GM23338 (cell line): Measurements from ENCODE around the gene OPN4. TPM values are rescaled to one million over a fixed set of nuclear protein-coding genes. Genes with fewer than 3 reads are reported as not detected.

Experiments
- ATAC-seq: fragments of 200-7000 bp; cut with Tn5 transposase; 3 replicates; pipeline ENCODE4 v1.9.1; 2020
- DNase-seq: peaks from one replicate; pipeline ENCODE4 v3.0.0-alpha.2; 2015; ENCODE audit warnings: low spot score
- H2AFZ ChIP-seq: fragments of 200-600 bp; sonication (generic); 2 replicates; pipeline ENCODE4 v1.8.0; 2016; ENCODE audit warnings: antibody characterized with exemption, mild to moderate bottlenecking, moderate library complexity
- H3F3A ChIP-seq: fragments of 200-600 bp; sonication (generic); replicated peaks from 2 replicates; pipeline ENCODE4 v1.8.0; 2017; ENCODE audit warnings: antibody characterized with exemption, mixed run types, low read depth
- H3K27ac ChIP-seq: fragments of 200-600 bp; sonication (generic); 2 replicates; pipeline ENCODE4 v1.6.1; 2016; ENCODE audit warnings: low read depth
- H3K27me3 ChIP-seq: fragments of 200-600 bp; sonication (generic); 2 replicates; pipeline ENCODE4 v1.8.0; 2016; ENCODE audit warnings: mild to moderate bottlenecking, mixed run types, moderate library complexity; ENCODE audit not compliant: insufficient read depth
- H3K36me3 ChIP-seq: fragments of 200-600 bp; sonication (generic); 2 replicates; pipeline ENCODE4 v1.8.0; 2016; ENCODE audit warnings: mild to moderate bottlenecking; ENCODE audit not compliant: insufficient read depth
- H3K4me1 ChIP-seq: fragments of 200-600 bp; sonication (generic); 2 replicates; pipeline ENCODE4 v1.8.0; 2016; ENCODE audit warnings: mild to moderate bottlenecking, moderate library complexity; ENCODE audit not compliant: insufficient read depth
- H3K4me2 ChIP-seq: fragments of 200-600 bp; sonication (generic); 2 replicates; pipeline ENCODE4 v1.7.1; 2017; ENCODE audit warnings: mixed run types
- H3K4me3 ChIP-seq: fragments of 200-600 bp; sonication (generic); 2 replicates; pipeline ENCODE4 v1.6.1; 2016; ENCODE audit warnings: mixed run types
- H3K79me2 ChIP-seq: fragments of 200-600 bp; sonication (generic); replicated peaks from 2 replicates; pipeline ENCODE4 v1.8.0; 2017; ENCODE audit warnings: mild to moderate bottlenecking; ENCODE audit not compliant: insufficient read depth
- H3K9me2 ChIP-seq: fragments of 200-600 bp; sonication (generic); 2 replicates; pipeline ENCODE4 v1.8.0; 2017; ENCODE audit not compliant: insufficient read depth
- H4K20me1 ChIP-seq: fragments of 200-600 bp; sonication (generic); replicated peaks from 2 replicates; pipeline ENCODE4 v1.8.0; 2017; ENCODE audit warnings: mild to moderate bottlenecking; ENCODE audit not compliant: insufficient read depth
- H3K27ac Mint-ChIP-seq: 2 replicates; pipeline ENCODE4 v1.8.0; 2020; ENCODE audit warnings: inconsistent platforms, mild to moderate bottlenecking, moderate library complexity, mixed read lengths
- H3K27me3 Mint-ChIP-seq: 3 replicates; pipeline ENCODE4 v1.8.0; 2022; ENCODE audit warnings: low read depth, mild to moderate bottlenecking, moderate library complexity, mixed read lengths, inconsistent platforms; ENCODE audit not compliant: insufficient read depth, poor library complexity
- H3K36me3 Mint-ChIP-seq: 3 replicates; pipeline ENCODE4 v1.8.0; 2021; ENCODE audit warnings: low read depth, mild to moderate bottlenecking, inconsistent platforms, moderate library complexity, mixed read lengths
- H3K4me1 Mint-ChIP-seq: 3 replicates; pipeline ENCODE4 v1.8.0; 2020; ENCODE audit warnings: mild to moderate bottlenecking, inconsistent platforms, mixed read lengths
- H3K4me3 Mint-ChIP-seq: 3 replicates; pipeline ENCODE4 v1.8.0; 2021; ENCODE audit warnings: moderate library complexity, mild to moderate bottlenecking, inconsistent platforms, mixed read lengths
- H3K9me3 Mint-ChIP-seq: 3 replicates; pipeline ENCODE4 v1.8.0; 2020; ENCODE audit warnings: moderate library complexity, mild to moderate bottlenecking, inconsistent platforms, mixed read lengths
- CREB1 ChIP-seq: fragments of 250-450 bp; sonication (Bioruptor Pico); IDR thresholded peaks from 2 replicates; pipeline ENCODE4 v1.5.0; 2020; ENCODE audit warnings: low read depth, mild to moderate bottlenecking, moderate library complexity
- JUNB ChIP-seq: IDR thresholded peaks from one replicate; pipeline ENCODE4 v1.6.1; 2016; ENCODE audit warnings: antibody characterized with exemption; ENCODE audit not compliant: unreplicated experiment
- STAT1 ChIP-seq: IDR thresholded peaks from one replicate; pipeline ENCODE4 v1.6.1; 2016; ENCODE audit warnings: antibody characterized with exemption; ENCODE audit not compliant: unreplicated experiment
- ZNF114 ChIP-seq: fragments of 250-450 bp; sonication (Bioruptor Pico); IDR thresholded peaks from 2 replicates; pipeline ENCODE4 v1.5.0; 2020; ENCODE audit warnings: mild to moderate bottlenecking, moderate library complexity
- ZNF331 ChIP-seq: fragments of 250-450 bp; sonication (Bioruptor Pico); IDR thresholded peaks from 2 replicates; pipeline ENCODE4 v1.5.0; 2020; ENCODE audit warnings: low read depth, mild to moderate bottlenecking, moderate library complexity
- polyA plus RNA-seq: library from polyadenylated mRNA; unstranded; fragments of >200 nt; fragmentation: Nextera tagmentation; extraction: Ambion mirVana; gene quantifications from 2 replicates; pipeline ENCODE4 v1.2.1, GENCODE V29; 2016
- total RNA-seq: library from RNA; depleted of rRNA; stranded (reverse); fragments of >200 nt; shearing (Covaris generic); gene quantifications from 2 replicates; pipeline ENCODE4 v1.2.3, GENCODE V29; 2014
- TF ChIP-seq, protein P1 (sequence below), 2 experiments: fragments of 200-600 bp in 1 of 2; sonication (generic) in 1 of 2; conservative IDR thresholded peaks; 2 replicates each; pipeline versions ENCODE4 v1.5.1 to v1.6.1; 2016 to 2017; ENCODE audit warnings: antibody characterized with exemption in 2 of 2, low read depth in 2 of 2, mild to moderate bottlenecking in 2 of 2, moderate library complexity in 1 of 2
- TF ChIP-seq, protein P2 (sequence below): fragments of 250-450 bp; sonication (Bioruptor Pico); IDR thresholded peaks from 2 replicates; pipeline ENCODE4 v1.5.0; 2020; ENCODE audit warnings: mild to moderate bottlenecking, moderate library complexity

The OPN4 gene
- total and polyA plus RNA-seq, 2 experiments from 2014 or later = not detected

DNA sequence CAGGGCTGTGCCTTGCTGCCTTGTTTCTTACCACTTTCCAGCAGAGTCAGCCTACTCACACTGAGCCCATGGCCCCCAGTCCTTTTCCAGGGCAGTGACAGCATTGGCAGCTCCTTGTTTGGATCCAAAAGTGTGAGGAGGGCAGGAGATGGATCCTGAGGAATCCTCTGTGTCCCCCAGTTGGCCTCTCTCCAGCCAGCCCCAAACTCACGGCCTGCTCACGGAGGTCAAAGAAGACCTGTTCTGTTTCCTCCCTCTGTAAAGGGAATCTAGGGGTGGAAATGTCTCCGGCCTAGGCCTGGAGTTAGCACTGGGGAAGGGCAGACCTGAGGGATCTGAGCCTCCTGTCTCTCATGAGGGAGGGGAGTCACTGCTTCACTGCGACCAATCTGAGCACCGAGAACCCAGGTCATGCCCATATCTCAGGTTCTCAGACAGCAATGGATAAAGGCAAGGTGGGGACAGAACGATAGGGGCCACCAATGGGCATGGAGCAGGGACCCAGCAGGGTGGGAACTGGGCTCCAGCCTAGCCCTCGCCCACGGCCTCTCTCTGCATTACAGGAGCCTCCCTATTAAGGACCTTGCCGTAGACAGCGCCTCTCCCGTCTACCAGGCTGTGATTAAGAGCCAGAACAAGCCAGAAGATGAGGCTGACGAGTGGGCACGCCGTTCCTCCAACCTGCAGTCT is 37.1 kb downstream of the OPN4 start:
- peaks cover 16% of the 10 kb centered on the region for H3K4me1 ChIP-seq
- no peak overlapping the region for H3K4me3 Mint-ChIP-seq
- H4K20me1 ChIP-seq = no peaks in the 10 kb centered on the region
- H3K9me3 Mint-ChIP-seq = no peaks in the 10 kb centered on the region
- H3K4me2 ChIP-seq = no peak overlapping the region
- H2AFZ ChIP-seq = no peak overlapping the region
- H3K4me3 ChIP-seq = no peak overlapping the region
- 0 out of 2 replicates have a peak, but pooled peaks cover 3% of the 10 kb centered on the region for H3F3A ChIP-seq
- H3K9me2 ChIP-seq = no peaks in the 10 kb centered on the region
- no peaks in the 10 kb centered on the region for H3K79me2 ChIP-seq
- H3K27ac Mint-ChIP-seq = no peak overlapping the region
- ATAC-seq (no peak), DNase-seq (no peak)
- no peaks in the 10 kb centered on the region for H3K36me3 Mint-ChIP-seq
- H3K4me1 Mint-ChIP-seq = peaks cover 43% of the 10 kb centered on the region
- TF ChIP-seq STAT1 (no peak), JUNB (no peak), ZNF331 (CRISPR knock-in tag) (no peak), ZNF114 (no peak)
- TF ChIP-seq, protein P1, sequence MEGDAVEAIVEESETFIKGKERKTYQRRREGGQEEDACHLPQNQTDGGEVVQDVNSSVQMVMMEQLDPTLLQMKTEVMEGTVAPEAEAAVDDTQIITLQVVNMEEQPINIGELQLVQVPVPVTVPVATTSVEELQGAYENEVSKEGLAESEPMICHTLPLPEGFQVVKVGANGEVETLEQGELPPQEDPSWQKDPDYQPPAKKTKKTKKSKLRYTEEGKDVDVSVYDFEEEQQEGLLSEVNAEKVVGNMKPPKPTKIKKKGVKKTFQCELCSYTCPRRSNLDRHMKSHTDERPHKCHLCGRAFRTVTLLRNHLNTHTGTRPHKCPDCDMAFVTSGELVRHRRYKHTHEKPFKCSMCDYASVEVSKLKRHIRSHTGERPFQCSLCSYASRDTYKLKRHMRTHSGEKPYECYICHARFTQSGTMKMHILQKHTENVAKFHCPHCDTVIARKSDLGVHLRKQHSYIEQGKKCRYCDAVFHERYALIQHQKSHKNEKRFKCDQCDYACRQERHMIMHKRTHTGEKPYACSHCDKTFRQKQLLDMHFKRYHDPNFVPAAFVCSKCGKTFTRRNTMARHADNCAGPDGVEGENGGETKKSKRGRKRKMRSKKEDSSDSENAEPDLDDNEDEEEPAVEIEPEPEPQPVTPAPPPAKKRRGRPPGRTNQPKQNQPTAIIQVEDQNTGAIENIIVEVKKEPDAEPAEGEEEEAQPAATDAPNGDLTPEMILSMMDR (conservative IDR thresholded peaks at IDR 0.05; ENCODE audit: low read depth in 2 of 2) = no peak
- H3K27me3 Mint-ChIP-seq = peaks cover 19% of the 10 kb centered on the region
- H3K27me3 ChIP-seq = no peaks in the 10 kb centered on the region
- no peak overlapping the region for H3K27ac ChIP-seq
- H3K36me3 ChIP-seq = no peaks in the 10 kb centered on the region

DNA sequence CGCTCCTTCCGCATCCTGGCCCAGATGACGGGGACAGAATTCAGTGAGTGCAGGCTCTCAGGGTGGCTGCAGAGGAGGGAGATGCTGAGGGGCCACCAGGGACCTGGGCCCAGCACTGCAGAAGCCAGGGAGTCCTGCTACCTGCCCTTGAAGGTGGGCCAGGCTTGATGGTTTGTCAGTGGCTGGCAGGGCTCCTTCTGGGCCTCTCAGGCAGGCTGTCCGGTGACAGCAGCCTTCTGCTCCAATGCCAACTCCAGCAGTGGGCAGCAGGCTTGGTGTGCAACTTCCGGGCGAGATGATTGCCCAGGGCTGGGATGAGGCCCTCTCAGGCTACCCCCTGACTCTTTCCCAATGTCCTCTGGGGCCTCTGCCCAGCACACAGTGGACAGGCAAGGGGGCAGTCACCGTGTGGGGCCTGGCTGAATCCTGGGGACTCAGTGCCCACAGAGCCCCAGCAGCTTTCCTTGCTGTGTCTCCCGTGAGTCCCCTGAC is 37.7 kb downstream of the OPN4 start:
- Histone ChIP-seq H3K9me2 (no peaks in the 10 kb centered on the region), H3K4me1 (peaks cover 16% of the 10 kb centered on the region), H3K27me3 (no peaks in the 10 kb centered on the region), H3K36me3 (no peaks in the 10 kb centered on the region), H4K20me1 (no peaks in the 10 kb centered on the region), H3K4me2 (no peak overlapping the region), H3K79me2 (no peaks in the 10 kb centered on the region), H3K4me3 (no peak overlapping the region), H2AFZ (no peak overlapping the region), H3F3A (0 out of 2 replicates have a peak, but pooled peaks cover 3% of the 10 kb centered on the region), H3K27ac (no peak overlapping the region)
- Mint-ChIP-seq H3K27ac (no peak overlapping the region), H3K4me1 (peaks cover 45% of the 10 kb centered on the region), H3K4me3 (no peak overlapping the region), H3K36me3 (no peaks in the 10 kb centered on the region), H3K27me3 (peaks cover 21% of the 10 kb centered on the region), H3K9me3 (no peaks in the 10 kb centered on the region)
- no peak for DNase-seq
- no peak for ATAC-seq
- TF ChIP-seq JUNB = no peak
- TF ChIP-seq STAT1 = no peak
- no peak for TF ChIP-seq CREB1
- no peak for TF ChIP-seq ZNF331 (CRISPR knock-in tag)
- TF ChIP-seq, protein P2, sequence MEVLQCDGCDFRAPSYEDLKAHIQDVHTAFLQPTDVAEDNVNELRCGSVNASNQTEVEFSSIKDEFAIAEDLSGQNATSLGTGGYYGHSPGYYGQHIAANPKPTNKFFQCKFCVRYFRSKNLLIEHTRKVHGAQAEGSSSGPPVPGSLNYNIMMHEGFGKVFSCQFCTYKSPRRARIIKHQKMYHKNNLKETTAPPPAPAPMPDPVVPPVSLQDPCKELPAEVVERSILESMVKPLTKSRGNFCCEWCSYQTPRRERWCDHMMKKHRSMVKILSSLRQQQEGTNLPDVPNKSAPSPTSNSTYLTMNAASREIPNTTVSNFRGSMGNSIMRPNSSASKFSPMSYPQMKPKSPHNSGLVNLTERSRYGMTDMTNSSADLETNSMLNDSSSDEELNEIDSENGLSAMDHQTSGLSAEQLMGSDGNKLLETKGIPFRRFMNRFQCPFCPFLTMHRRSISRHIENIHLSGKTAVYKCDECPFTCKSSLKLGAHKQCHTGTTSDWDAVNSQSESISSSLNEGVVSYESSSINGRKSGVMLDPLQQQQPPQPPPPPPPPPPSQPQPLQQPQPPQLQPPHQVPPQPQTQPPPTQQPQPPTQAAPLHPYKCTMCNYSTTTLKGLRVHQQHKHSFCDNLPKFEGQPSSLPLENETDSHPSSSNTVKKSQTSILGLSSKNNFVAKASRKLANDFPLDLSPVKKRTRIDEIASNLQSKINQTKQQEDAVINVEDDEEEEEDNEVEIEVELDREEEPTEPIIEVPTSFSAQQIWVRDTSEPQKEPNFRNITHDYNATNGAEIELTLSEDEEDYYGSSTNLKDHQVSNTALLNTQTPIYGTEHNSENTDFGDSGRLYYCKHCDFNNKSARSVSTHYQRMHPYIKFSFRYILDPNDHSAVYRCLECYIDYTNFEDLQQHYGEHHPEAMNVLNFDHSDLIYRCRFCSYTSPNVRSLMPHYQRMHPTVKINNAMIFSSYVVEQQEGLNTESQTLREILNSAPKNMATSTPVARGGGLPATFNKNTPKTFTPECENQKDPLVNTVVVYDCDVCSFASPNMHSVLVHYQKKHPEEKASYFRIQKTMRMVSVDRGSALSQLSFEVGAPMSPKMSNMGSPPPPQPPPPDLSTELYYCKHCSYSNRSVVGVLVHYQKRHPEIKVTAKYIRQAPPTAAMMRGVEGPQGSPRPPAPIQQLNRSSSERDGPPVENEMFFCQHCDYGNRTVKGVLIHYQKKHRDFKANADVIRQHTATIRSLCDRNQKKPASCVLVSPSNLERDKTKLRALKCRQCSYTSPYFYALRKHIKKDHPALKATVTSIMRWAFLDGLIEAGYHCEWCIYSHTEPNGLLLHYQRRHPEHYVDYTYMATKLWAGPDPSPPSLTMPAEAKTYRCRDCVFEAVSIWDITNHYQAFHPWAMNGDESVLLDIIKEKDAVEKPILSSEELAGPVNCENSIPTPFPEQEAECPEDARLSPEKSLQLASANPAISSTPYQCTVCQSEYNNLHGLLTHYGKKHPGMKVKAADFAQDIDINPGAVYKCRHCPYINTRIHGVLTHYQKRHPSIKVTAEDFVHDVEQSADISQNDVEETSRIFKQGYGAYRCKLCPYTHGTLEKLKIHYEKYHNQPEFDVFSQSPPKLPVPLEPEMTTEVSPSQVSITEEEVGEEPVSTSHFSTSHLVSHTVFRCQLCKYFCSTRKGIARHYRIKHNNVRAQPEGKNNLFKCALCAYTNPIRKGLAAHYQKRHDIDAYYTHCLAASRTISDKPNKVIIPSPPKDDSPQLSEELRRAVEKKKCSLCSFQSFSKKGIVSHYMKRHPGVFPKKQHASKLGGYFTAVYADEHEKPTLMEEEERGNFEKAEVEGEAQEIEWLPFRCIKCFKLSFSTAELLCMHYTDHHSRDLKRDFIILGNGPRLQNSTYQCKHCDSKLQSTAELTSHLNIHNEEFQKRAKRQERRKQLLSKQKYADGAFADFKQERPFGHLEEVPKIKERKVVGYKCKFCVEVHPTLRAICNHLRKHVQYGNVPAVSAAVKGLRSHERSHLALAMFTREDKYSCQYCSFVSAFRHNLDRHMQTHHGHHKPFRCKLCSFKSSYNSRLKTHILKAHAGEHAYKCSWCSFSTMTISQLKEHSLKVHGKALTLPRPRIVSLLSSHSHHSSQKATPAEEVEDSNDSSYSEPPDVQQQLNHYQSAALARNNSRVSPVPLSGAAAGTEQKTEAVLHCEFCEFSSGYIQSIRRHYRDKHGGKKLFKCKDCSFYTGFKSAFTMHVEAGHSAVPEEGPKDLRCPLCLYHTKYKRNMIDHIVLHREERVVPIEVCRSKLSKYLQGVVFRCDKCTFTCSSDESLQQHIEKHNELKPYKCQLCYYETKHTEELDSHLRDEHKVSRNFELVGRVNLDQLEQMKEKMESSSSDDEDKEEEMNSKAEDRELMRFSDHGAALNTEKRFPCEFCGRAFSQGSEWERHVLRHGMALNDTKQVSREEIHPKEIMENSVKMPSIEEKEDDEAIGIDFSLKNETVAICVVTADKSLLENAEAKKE = no peak
- TF ChIP-seq, protein P1 (conservative IDR thresholded peaks at IDR 0.05; ENCODE audit: low read depth in 2 of 2) = no peak
